ENCODE results near the gene WDR31.

WDR31 gene

GRCh38 chr9:113322671-113323070 is 17.4 kb downstream of the WDR31 start:
- Histone ChIP-seq H3K27me3 (replicated peaks; ENCODE audit: control insufficient read depth, insufficient read depth, low read length) (no peaks in the 10 kb centered on the region; the same call in 1 of the 2 replicates), H3K4me3 (replicated peaks; ENCODE audit: low read depth, low read length) (no peak overlapping the region), H3K36me3 (ENCODE audit: control insufficient read depth, insufficient read depth, low read length) (no peaks in the 10 kb centered on the region)
- TF ChIP-seq CTCF (IDR thresholded peaks at IDR 0.05; ENCODE audit: insufficient read depth, low read length, poor library complexity, severe bottlenecking) = no peak
- DNase-seq (ENCODE audit: extremely low read depth, insufficient read length) = no peak

DNA sequence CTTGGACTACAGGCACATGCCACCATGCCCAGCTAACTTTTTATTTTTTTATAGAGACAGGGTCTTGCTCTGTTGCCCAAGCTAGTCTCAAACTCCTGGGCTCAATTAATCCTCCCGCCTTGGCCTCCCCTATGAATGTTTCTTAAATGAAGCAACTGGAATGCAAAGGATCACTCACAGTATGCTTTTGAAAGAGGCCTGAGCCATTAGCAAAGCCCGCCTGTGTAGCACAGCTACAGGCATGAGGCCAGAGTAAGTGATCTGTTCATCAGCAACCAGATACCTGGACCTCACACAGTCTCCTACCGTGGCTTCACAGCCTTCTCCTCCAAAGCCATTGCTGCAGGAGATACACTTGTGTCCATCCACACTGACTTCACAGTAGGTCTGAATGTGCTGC is 20.0 kb downstream of the WDR31 start:
- TF ChIP-seq CTCF (IDR thresholded peaks at IDR 0.05; ENCODE audit: insufficient read depth, low read length, poor library complexity, severe bottlenecking) = no peak
- no peaks in the 10 kb centered on the region for H3K36me3 ChIP-seq (ENCODE audit: control insufficient read depth, insufficient read depth, low read length)
- H3K4me3 ChIP-seq (replicated peaks; ENCODE audit: low read depth, low read length) = no peak overlapping the region
- H3K27me3 ChIP-seq (replicated peaks; ENCODE audit: control insufficient read depth, insufficient read depth, low read length) = no peaks in the 10 kb centered on the region; the same call in 1 of the 2 replicates
- DNase-seq (ENCODE audit: extremely low read depth, insufficient read length) = no peak

GRCh38 chr9:113319054-113319453 is 21.0 kb downstream of the WDR31 start:
- no peak for TF ChIP-seq CTCF (IDR thresholded peaks at IDR 0.05; ENCODE audit: insufficient read depth, low read length, poor library complexity, severe bottlenecking)
- Histone ChIP-seq H3K36me3 (ENCODE audit: control insufficient read depth, insufficient read depth, low read length) (no peaks in the 10 kb centered on the region), H3K27me3 (replicated peaks; ENCODE audit: control insufficient read depth, insufficient read depth, low read length) (no peaks in the 10 kb centered on the region; the same call in 1 of the 2 replicates), H3K4me3 (replicated peaks; ENCODE audit: low read depth, low read length) (no peak overlapping the region)
- no peak for DNase-seq (ENCODE audit: extremely low read depth, insufficient read length)

DNA sequence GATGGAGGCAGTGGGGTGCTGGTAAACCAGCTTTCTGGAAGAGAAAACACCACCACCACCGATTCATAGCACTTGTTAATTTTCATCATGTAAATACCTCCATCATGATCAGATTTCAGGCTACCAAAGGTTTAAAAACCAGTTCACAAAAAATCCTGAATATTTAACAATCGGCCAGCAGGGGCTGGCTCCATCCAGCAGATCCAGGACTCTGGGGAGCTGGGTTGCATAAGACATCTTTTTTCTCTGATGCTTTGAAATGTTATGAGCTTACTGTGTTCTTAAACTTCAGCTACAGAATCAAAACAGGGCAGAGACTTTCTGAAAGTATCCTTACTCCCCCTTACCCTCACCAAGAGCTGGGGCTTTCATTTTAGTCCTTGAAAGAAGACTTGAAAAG is 22.3 kb downstream of the WDR31 start:
- Histone ChIP-seq H3K4me3 (replicated peaks; ENCODE audit: low read depth, low read length) (no peak overlapping the region), H3K36me3 (ENCODE audit: control insufficient read depth, insufficient read depth, low read length) (no peaks in the 10 kb centered on the region), H3K27me3 (replicated peaks; ENCODE audit: control insufficient read depth, insufficient read depth, low read length) (no peaks in the 10 kb centered on the region)
- TF ChIP-seq CTCF (IDR thresholded peaks at IDR 0.05; ENCODE audit: insufficient read depth, low read length, poor library complexity, severe bottlenecking) = no peak
- DNase-seq (ENCODE audit: extremely low read depth, insufficient read length) = no peak

DNA sequence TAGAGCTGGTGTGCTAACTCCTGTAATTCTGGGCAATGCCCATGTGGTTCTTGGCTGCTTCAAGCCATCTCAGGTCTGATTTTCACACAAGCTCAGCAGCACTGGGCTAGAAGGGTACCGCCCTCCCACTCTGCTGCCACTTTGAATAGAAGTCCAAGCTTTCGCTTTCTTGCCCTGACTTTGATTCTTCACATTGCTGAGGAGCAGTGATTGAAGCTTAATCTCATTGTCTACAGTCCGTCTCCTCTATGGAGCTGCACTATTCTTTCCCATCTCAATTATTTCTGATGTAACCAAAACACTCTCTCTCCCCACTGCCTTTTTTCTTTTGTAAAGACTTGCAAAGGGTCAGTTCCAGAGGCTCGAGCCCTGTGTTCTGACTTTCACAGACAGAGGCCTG is 24.0 kb downstream of the WDR31 start:
- Histone ChIP-seq H3K36me3 (ENCODE audit: control insufficient read depth, insufficient read depth, low read length) (no peaks in the 10 kb centered on the region), H3K27me3 (replicated peaks; ENCODE audit: control insufficient read depth, insufficient read depth, low read length) (no peaks in the 10 kb centered on the region), H3K4me3 (replicated peaks; ENCODE audit: low read depth, low read length) (no peak overlapping the region)
- no peak for TF ChIP-seq CTCF (IDR thresholded peaks at IDR 0.05; ENCODE audit: insufficient read depth, low read length, poor library complexity, severe bottlenecking)
- DNase-seq (ENCODE audit: extremely low read depth, insufficient read length) = no peak

- no peak for TF ChIP-seq CTCF (IDR thresholded peaks at IDR 0.05; ENCODE audit: insufficient read depth, low read length, poor library complexity, severe bottlenecking)
- DNase-seq (ENCODE audit: extremely low read depth, insufficient read length) = no peak
- Histone ChIP-seq H3K36me3 (ENCODE audit: control insufficient read depth, insufficient read depth, low read length) (no peaks in the 10 kb centered on the region), H3K27me3 (replicated peaks; ENCODE audit: control insufficient read depth, insufficient read depth, low read length) (no peaks in the 10 kb centered on the region), H3K4me3 (replicated peaks; ENCODE audit: low read depth, low read length) (no peak overlapping the region)
These were observed 24.8 kb downstream of the WDR31 start for GRCh38 chr9:113315231-113315630.

Data from GM06990 (cell line).